Fibroblast of skin of scalp (primary cell): ENCODE data around the gene EFCAB6.

Source experiments
- DNase-seq: peaks from one replicate; pipeline ENCODE4 v3.0.0-alpha.2; 2013

Gene EFCAB6

DNA sequence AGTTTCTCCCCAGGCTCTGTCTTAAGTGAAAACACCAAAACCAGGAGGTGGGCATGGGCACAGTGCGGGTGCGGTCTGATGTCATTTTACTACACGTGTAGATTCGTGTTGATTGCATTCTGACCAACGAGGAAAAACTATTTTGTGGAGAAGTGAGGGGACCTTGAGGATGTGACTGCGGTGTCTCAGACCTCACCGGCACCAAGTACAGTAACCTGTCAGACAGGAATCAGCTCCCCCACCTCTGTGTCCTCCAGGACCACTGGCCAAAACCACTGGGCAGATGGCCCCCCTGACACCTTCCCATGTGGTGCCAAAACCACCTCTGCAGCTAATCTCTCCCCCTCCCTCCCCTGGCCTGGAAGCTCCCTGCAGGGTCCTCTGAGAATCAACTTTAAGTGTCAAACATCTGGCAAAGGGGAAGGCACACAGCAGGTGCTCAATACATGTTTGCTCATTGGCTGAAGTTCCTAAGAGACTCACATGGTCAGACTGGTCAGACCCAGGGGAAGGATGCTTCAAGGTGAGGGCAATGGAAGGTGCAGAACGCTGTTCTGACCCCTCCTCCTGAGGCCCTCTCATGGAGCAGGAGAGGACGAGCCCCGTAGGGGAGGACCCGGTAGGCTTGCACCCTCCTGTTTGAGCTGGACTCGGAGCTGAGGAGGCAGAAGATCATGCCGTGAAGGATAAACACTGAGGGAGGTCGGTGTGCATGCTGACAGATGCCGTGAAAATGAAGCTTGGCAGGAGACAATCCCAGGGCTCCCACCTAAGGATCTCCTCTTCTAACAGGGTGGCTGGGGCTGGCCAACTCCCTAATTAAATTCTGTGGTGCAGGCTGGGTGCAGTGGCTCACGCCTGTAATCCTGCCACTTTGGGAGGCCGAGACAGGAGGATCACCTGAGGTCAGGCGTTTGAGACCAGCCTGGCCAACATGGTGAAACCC, 270.4 kb downstream of the EFCAB6 start:
- DNase-seq = no peak

DNA sequence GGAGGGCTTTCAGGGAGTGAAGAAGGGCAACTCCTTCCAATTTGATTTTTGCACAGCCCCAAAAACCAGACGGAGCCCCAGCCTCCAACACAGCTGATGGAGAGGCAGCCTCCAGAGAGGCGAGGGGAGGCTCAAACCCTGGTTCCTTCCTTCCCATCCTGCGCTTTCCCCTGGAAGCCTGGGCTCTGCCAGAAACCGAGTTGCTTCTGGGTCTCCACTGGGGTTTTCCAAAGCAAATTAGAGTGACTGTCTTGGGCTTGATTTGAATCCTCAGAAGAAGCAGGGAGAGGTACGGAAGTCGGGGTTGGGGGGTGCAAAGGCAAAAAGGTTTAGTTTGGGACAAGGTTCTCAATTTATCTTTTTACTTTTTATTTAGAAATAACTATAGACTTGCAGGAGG, 271.1 kb downstream of the EFCAB6 start:
- DNase-seq = no peak

DNA sequence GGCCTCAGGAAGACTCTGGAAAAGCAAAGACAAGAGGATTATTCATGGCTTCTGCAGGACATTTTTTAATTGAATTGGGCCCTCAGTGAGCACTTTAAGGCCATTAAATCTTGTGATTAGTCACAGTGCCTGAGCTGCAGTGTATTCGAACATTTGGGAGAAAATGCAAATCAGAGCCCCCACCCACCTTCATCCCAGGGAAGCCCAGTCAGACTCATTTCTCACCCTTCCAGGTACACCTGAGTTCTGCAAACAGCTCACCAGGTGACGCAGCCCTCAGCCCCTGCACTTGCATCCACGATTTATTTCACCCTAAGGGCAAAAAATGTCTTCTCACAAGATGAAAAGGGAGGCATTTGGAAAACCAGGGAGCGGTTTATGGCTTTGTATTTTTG, 271.6 kb downstream of the EFCAB6 start:
- no peak for DNase-seq

DNA sequence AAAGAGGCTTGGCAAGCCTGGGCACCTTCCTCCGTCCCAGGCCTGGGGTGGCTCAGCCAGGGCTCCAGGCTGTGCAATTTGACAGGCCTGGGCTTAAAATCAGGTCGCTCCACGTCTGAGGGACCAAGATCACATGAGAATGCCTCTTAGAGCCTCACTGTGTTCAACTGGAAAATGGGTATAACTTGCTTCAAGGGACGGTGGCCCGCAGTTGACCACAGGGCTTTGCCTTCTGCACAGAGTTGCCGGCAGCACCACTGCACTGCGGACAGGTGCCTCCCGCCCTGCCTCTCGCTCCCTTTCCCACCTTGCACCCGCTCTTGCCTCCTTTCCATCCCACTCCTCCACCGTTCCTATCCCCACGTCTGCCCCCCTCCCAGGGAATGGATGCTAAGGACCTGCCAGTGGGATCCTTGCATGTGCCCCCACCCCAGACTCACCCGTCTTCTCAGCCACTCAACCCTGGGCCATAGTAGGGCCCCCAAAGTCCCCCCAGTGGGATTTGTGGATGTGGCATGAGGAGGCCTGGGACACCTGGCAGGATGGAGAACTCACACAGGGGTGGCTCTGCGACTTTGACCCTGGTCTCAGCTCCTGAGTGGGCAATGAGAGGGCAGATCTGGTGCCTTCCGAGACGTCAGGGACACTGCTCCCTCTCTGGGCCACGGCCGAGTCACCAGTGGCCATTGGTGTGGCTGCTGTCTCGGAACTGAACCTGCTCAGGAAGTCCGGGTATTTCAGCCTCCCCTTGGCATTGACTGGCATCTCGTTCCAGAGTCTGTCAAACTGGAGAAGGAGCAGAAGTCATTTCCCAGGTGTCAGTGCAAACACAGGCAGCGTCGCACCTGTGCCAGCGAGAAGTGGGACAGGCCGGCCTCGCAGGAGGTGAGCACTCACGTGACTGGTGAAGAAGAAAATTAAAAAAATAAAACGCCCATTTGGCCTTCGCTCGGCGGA, 272.3 kb downstream of the EFCAB6 start:
- DNase-seq = no peak

DNA sequence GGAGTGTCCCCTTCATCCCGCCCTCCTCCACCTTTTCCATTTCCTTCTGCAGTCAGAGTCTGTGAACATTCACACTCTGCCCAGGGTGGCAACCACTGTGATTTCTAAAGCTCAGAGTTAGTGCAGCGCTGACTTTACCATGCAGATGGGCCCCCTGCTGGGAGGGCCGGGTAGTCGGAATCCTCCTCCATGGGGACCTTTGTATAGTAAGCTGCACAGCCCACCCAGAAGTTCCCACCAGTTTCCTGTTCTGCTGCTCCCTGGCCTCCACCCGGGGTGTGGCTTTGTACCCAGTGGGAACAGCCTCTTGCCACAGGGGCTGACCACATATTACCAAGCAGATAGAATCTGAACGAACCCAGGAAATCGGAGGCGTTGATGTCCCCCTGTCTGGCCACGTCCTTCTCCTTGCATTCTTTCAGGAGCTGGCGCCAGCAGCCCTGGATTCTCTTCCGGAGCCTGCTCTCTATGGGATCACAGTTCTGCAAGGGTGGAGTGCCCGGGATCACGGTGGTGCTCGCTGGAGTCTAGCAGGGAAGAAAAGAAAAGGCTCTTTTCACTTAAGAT, 275.0 kb downstream of the EFCAB6 start:
- no peak for DNase-seq

DNA sequence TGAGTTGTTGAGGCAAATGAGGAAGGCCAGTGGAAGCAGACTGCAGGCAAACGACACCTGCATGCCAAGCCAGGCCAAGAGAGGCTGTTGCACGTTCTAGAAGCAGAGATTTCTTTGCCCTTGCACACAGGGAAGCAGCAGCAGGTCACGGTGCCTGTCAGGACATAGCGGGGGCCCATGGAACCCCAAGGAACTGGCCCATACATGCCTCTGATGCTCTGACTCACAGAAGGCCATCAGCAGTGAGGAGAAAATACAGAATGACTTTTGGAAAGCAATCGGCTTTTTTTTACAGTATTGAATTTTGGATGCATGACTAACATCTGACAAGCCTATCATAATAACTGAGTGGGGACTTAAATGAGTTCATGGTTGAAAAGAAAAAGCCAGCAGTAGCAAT, 276.4 kb downstream of the EFCAB6 start:
- no peak for DNase-seq

DNA sequence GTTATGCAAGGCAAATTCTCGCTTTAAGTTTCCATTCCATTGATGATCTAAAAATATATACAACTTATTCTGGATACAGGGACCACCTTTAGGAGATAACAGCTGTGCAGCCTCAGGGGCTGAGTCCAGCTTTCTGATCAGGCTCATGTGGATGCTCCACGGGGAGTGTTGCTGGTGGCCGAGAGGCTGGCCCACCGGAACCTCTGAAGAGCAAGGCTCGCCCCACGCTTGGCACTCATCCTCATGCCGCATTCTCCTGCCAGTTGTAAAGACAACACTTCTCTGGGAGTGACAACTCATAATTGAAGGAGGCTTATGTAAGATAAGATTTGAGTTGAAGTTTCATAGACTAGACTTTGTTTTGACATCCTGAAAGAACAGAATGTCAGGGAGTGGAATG, 276.8 kb downstream of the EFCAB6 start:
- no peak for DNase-seq

DNA sequence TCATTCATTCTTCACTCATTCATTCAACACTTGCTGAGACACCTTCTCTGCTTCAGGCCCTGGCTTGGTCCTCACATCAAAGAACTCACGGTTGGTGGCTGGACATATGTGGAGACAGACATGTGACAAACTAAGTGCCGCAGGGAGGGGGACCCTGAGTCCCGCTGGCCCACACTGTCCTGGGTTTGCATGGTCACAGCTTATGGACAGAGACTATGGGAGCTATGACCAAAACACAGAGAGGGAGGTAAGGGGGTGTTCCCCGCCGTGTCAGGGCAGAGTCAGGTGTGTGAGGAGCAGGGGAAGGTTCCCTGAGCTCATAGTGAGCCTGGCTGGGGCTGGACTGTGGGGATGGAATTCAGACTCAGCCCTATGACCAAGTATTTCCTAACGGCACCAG, 277.2 kb downstream of the EFCAB6 start:
- DNase-seq = no peak

DNA sequence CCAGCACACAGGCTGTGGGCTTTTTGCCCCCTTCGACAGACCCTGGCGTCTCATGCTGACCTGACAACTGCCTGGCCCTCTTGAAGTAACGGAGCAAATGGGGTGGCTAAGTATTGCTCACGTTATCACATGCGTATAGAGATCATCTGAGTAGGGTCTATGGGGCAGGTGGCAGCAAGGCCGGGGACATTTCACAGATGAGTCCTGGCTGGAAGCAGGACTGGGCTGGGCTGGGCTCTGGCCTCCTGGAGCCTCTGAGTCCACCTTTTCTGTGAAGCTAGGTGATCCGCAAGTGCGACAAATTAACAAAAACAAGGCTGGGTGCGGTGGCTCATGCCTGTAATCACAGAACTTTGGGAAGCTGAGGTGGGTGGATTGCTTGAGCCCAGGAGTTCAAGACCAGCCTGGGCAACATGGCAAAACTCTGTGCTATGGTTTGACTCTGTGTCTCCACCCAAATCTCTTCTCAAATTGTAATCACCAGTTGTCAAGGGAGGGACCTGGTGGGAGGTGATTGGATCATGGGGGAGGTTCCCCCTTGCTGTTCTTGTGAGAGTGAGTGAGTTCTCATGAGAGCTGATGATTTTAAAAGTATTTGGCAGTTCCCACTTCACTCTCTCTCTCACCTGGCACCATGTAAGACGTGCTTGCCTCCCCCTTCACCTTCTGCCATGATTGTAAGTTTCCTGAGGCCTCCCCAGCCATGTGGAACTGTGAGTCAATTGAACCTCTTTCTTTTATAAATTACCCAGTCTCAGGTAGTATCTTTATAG, 278.3 kb downstream of the EFCAB6 start:
- no peak for DNase-seq

DNA sequence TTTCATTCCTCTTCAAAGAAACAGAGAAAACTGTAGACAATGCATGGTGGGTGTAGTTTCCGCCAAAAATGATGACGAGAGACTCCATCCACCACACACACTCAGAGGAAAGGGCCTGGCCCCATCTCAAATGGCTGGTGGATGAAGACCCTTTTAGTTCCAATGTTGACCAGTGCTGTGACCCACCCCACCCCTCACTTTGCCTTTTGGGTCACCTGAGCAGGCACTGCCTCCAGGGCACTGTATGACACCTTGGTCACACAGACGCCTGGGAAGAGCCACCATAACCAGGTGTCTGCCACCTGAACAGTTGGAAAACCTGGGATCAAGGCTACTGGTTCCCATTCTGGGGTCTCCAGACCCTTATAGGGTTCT, 279.0 kb downstream of the EFCAB6 start:
- no peak for DNase-seq

DNA sequence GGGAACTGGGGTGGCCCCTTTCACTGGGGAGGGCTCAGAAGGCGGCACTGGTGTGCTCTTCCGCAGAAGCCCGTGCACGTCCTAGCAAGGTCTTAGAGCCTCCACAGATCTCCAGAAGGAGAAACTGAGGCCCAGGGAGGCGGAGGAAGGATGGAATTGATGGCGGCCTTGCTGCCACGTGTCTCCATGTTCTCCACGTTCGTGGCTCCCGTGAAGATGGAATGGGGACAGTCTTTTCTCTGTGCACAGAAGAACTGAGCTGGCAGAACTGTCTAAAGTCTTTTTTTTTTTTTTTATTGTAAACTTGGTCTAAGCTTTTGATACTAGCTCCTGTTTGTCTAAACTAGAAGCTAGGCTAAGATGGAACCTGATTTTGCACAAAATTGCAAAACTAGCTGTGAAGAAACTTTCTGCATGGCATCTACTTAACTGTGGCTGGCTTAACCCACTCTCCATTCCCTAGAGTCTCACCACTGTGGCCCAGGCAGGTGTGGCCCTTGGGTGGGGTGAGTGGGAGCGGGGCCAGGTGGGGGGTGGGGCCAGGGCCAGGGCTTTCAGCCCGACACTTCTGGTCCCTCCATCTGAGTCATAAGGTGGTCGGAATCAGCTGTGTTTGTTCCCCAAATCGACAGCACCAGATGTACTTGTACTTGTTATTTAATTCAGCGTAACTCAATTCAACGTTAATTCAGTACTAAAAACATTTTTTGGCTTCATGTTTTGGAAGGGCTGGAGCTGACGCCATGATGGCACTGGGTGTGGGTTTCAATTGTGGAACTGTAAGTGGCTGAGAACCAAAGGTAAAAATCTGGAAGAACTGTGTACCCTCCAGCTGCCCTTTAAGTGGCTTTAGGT, 279.6 kb downstream of the EFCAB6 start:
- no peak for DNase-seq

DNA sequence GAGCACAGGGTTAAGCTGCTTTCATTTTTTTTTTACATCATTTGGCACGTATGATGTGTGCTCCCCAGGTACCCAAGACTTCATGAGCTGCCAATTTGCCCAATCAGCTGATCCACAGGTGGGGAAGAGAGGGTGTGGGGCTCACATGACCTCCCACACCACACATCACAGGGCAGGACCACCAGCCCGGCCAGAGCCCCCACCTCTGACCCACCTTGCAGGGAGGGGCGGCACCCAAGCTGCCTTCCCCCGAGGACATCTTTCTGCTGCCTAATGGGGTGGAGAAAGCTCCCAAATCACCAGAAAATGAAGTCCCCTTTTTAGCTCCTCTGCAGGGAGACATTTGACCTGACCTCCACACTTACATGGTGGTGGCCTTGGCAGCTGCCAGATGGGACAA, 280.5 kb downstream of the EFCAB6 start:
- no peak for DNase-seq

DNA sequence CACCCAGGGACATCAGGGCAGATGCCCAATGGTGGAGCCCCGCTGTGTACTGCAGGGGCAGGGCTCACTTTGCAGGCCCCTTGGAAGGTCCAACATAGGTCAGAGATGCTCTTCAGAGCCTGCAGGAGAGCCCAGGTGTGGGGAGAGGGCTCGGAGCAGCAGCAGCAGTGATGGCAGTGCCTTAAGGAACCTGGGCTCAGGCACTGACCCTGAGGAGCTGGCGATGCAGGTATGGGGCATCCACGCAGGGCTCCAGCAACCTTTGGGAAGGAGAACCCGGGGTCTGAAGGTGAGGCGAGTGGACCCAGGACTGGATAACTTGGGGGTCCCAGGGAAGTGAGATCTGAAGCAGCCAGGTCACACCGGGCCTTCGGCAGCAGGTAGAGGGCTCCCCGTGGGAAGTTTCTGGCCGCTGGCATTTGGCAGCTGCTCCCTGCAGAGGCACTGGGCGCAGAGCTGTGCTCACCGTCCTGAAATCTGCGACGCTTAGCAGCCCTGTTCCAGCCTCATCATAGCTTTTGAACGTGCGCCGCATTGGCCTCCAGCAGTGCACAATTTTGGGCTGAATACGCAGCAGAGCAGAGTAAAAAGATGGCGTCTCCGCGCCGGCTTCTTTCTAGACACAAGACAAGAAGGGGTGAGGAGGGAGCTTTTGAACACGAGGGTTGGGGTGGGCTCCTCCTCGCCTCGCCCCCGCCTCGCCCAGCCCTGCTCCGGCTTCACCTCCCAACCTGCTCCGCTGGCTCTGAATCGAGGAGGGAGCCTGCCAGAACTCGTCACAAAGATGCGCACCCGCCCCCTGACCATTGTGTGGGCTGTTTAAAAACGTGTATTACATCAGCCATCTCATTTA, 281.5 kb downstream of the EFCAB6 start:
- DNase-seq = no peak

DNA sequence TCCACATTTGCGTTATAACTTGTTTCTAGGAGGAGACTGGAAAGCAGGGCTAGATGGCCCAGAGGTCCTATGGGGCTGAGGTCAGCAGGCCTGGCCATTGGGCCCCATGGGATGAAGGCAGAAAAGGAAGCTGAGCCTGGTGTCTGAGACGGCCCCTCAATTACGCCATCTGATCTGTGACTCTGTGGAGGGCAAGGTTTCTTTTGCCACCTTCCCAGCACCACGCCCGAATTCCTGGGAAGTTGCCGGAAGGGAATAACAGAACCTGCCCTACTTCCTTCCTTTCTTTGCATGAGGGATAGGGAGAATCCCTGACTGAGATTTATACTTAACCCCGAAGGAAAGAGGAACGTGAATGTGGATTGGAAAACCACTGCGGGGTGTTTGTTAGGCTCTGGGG, 282.2 kb downstream of the EFCAB6 start:
- DNase-seq = no peak

DNA sequence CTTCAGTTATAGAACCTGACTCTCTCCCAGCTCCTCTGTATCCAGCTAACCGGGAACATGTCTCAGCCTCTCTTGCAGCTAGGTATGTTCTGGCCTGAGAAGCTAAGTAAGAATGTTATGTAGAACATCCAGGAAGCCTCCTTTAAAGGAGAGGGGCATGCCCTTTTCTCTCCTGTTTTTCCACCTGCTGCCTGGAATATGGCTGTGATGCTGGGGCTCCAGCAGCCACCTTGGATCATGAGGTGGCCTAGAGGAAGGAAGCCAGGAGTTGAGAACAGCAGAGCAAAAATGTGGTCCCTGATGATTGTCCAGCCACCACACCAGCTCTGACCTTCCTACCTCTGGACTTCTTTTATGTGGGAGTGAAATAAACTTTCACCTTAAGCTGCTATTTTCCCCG, 282.6 kb downstream of the EFCAB6 start:
- DNase-seq = no peak

DNA sequence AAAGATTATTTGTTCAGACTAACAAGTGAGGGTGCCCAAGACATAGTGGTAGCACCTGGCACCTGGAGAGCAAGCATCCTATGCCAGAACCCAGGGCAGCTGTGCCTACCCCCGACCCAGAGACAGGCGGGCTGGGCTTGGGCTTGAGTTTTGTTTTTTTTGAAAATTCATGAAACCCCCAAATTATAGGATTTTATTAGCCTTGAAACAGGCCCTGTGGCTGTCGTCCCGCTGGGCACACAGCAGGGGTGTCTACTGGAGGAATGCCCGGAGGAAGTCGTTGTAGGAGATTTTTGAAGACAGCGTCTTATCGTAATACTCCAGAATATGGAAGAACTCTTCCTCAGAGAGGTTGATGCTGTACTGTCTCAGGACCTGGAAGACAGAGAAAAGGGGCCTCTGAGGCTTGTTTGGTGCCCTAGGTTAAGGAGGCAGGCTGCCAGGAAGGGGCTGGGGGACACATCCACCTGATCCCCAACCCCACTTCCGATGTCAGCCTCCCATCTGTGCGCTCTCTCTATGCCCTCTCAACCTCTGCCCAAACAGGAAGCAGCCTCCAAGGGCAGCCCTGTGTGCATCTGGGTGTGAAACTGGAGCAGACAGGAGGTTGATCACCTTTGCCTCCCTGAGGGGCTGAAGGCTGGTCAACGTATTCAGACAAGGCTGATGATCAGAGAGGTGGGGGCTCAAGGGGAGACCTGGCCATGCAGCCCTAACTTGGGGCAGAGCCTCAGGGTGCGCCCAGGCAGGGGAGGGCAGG, 283.3 kb downstream of the EFCAB6 start:
- no peak for DNase-seq

DNA sequence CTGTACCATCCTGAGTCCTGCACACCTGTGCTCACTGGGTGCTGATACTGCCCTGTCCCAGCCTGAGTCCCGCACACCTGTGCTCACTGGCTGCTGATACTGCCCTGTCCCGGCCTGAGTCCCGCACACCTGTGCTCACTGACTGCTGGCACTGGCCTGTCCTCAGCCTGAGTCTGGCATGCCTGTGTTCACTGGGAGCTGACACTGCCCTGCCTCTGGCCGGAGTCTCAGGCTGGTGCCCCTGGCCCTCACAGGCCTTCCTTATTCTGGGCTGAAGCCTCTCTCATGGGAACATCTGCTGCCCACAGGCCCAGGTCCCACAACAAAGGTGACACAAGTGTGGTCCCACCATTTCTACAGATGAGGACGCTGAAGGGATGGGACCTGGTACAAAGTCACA, 285.2 kb downstream of the EFCAB6 start:
- DNase-seq = no peak

DNA sequence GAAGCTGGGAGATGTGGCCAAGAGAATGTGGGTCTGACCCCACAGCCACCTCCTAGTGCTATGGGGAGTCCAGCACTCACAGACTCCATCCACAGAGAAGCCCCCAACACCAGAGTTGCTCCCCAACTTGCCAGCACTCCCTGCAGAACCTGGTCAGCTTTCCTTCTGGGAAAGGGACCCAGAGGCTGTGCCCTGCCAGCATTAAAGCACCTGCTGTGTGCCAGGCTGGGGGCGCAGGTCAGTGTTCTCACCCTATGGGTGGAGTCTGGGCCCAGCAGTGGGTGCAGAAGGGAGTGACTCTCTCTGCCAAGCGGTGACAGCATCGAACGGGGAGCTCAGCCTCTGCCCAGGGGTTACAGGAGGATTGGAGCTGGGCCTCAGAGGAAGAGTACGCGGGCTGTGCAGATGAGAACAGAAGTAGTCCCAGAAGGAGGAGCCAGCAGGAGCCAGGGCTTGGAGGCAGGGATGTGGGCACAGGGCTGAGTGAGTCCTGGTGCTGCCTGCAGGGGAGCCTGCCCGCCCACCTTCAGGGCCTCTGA, 285.9 kb downstream of the EFCAB6 start:
- DNase-seq = no peak

DNA sequence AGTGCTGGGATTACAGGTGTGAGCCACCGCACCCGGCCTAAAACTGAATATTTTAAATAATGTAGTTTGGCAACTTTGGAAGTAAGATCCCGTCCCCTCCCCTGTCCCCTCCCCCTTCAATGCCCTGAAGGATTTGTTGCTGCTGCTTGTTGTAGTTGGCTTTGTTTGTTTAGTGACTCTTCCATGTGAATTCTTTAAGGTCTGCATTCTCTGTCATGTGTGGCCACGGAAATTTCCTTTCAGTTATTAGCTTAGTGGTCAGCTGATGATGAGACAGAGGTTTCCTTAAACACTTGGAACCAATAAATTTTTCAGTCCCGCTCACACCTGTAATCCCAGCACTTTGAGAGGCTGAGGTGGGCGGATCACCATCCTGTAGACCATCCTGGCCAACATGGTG, 290.4 kb downstream of the EFCAB6 start:
- DNase-seq = peak; percentile 1
